ENCODE measurements around the gene C21orf58.

The C21orf58 gene

DNA sequence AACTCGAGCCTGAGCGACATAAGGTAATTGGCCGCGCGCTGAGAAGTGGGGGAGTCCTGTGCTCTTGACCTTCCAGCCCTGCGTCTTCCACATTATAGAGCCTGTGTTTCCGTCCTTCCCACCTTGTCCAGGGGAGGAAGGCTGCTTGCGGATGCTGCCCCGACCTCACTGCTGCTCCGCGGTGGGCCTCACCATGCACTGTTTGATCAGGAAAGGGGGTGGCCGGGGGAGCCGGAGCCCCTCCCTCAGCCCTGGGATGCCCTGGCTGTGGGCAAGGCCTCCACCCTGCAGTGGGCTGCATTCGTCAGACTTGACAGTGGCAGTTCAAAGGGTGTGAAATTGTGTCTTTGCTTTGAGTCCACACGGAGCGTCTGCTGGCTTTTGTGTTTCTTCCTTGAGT lies 30.4 kb upstream of the C21orf58 start:
- DNase-seq, result no peak

DNA sequence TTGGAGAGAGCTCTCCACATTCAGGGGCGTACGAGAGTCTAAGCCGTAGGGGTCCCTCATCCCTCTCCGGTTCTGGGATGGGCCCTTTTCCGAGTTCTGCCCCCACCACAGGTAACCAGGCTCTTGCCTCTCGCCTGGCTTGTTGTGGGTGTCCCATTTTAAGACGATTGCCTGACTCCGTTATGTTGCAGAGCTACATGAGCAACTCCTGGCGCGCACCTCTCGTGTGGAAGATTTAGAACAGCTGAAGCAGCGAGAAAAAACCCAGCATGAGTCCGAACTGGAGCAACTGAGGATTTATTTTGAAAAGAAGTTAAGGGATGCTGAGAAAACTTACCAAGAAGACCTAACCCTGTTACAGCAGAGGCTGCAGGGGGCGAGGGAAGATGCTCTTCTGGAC lies 29.2 kb upstream of the C21orf58 start:
- DNase-seq, result no peak

DNA sequence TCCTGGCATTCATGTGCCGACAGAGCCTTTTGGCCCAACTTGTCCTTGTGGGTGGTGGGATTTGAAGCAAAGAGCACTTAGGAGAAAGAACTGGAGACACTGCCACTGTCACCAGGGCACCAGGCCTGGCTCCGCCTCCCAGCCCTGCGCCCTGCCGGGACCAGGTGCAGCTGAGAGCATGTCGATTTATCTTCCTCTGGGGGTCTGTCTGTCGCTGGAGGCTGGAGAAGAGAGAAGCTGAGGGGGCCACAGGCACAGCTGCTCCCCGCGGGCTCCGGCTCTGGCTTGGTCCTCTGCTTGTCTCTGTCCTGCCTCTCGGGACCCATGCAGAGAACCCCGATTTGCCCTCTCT lies 28.5 kb upstream of the C21orf58 start:
- DNase-seq, result no peak

DNA sequence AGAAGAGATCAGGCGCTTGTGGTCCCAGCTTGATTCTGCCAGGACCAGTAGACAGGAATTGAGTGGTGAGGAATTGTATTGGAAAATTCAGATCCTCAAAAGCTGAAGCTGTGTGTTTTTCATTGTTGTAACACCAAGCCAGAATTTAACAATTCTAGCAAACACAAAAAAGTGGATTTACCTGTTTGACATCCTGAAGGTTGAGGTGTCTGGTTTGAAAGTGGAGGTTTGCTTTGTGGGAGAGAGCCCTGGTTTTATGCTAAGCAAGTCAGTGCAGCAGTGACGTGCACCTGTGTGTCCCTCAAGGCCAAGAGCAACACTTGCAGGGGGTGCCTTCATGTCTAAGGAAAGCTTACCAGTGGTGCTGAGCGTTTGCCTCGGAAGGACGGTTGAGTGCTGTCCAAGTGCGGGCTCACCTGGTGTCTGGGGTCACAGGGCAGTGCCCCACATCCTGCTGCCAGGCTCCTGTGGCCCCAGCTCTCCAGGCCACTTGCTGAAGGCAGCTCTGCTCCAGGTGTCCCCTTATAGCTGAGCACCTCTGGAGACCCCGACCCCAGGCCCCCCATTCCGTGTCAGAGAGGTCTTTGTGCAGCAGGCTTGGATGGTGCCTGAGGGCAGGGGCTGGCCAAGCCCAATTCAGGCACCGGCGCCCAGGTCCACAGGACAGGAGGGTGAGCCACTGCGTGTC lies 27.9 kb upstream of the C21orf58 start:
- no peak for DNase-seq

DNA sequence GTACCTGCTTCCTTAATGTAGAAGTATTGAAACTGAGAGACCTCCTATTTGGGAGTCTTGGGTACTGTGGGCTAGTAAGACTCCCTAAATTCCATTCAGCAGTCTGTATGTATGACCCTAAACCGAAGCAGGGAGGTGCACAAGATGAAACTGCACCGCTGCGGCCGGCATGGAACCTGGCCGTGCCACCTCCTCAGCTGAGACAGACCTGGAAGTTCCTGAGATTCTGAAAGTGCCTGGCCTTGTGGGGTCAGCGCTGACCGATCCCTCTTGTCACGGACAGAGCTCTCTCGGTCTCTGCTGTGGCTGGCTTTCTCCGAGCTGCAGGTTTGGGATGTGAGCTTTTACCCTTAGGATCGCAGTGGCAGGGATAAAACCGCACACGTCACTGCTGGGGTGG lies 27.3 kb upstream of the C21orf58 start:
- DNase-seq, result no peak

- no peak for DNase-seq
These were observed 26.9 kb upstream of the C21orf58 start for GRCh38 chr21:46350571-46350970.

GRCh38 chr21:46349134-46349760 lies 25.6 kb upstream of the C21orf58 start:
- DNase-seq, result no peak

- DNase-seq, result no peak
These were observed 24.2 kb upstream of the C21orf58 start for GRCh38 chr21:46347791-46348381.

GRCh38 chr21:46347203-46347550 lies 23.5 kb upstream of the C21orf58 start:
- DNase-seq, result no peak

DNA sequence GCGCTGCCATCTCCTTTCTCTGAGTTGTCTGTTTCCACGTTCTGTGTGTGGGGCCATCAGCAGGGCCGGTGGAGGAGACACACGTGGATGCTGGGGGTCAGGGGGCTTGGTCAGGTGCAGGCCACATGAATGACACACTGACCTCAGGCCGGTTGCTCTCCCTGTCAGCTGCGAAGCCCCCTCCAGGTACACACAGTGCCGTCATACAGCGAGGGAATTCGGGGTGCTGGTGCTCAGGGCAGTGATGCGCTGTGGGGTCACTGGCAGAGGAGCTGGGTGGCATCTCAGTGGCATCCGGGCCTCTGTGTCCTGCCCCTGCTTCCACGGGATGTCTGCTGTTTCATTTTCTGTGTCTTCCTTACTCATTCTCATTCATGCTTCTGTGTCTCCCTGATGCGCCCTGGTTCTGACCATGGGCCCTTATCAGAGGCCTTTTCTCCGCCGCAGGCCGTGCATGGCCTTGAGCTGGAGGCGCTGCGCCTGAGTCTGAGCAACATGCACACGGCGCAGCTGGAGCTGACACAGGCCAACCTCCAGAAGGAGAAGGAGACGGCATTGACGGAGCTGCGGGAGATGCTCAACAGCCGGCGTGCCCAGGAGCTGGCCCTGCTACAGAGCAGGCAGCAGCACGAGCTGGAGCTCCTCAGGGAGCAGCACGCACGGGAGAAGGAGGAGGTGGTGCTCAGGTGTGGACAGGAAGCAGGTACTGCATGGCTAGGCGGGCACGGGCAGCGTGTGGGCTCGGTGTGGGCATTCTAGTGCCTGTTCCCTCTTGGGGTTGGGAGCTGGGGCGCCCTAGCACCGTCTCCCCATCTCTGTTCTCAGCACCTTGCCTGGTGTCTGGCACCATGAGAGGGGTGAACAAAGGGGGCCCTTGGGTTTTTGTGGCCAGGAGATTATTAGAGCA lies 22.9 kb upstream of the C21orf58 start:
- no peak for DNase-seq

GRCh38 chr21:46345861-46346260 lies 22.2 kb upstream of the C21orf58 start:
- no peak for DNase-seq

DNA sequence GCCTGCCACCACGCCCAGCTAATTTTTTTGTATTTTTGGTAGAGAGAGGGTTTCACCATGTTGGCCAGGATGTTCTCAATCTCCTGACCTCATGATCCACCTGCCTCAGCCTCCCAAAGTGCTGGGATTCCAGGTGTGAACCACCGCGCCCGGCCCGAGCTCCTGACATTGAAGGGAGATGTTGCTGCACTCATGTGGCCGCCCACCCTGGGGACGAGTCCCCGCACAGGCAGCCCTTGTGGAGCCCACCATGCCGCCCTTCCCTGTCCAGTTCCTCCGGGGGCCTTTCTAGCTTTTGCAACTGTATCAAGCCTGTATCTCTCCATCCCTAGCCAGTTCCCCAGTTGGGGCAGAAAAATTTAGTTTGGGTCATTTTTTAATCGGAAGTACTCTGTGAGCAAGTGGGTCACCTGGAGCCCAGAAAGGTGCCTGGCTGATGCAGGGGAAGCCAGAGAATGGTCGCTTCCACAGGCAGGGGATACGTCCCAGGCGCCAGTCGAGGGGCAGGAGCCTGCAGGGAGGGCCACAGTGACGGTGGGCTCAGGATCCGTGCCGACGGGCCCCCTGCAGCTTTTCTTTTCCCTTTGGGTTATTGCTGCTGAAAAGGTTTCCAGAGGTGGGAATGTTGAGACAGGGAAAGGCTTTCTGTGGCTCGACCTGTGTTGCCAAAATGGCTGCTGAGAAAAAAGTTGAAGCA lies 20.7 kb upstream of the C21orf58 start:
- DNase-seq, result no peak

DNA sequence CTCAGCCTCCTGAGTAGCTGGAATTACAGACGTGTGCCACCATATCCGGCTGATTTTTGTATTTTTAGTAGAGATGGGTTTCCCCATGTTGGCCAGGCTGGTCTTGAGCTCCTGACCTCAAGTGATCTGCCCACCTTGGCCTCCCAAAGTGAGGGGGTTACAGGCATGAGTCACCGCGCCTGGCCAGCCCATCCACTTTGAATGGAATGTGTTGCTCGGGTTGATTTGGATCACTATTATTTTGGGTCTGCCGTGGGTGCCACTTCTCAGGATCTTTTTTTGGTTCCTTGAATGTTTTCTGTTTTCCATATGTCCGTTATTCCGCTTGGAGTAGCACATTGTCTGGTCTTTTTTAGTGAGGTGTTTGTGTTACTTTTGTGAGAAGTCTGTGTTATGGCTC lies 17.3 kb upstream of the C21orf58 start:
- DNase-seq, result peak in 3 of 56 donors; percentile 6 to 12 (median 7)

GRCh38 chr21:46336603-46337002 lies 12.9 kb upstream of the C21orf58 start:
- DNase-seq, result no peak

DNA sequence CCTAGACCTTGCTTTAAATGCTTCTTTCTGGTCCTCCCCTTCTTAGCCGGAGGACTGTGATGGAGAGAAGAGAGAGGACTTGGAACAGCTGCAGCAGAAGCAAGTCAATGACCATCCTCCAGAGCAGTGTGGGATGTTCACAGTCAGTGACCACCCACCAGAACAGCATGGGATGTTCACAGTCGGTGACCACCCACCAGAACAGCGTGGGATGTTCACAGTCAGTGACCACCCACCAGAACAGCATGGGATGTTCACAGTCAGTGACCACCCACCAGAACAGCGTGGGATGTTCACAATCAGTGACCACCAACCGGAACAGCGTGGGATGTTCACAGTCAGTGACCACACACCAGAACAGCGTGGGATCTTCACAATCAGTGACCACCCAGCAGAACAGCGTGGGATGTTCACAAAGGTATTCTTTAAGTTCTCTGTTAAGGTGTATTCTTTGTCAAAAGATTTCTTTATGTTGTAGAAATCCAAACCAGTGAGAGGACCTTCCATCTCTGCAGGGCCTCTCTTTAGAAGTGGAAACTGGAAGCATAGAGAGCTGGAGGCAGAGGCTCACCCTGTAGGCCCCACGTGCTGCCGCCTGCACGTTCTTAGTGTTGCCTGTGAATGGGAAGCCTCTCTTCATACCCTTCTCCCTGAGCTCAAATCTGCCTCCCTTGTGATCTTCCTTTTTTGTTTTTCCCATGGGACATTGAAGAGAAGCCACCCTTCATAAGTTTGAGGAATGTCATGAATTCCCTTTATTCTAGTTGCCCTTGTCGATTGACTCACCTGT lies 10.9 kb upstream of the C21orf58 start:
- DNase-seq, result no peak

DNA sequence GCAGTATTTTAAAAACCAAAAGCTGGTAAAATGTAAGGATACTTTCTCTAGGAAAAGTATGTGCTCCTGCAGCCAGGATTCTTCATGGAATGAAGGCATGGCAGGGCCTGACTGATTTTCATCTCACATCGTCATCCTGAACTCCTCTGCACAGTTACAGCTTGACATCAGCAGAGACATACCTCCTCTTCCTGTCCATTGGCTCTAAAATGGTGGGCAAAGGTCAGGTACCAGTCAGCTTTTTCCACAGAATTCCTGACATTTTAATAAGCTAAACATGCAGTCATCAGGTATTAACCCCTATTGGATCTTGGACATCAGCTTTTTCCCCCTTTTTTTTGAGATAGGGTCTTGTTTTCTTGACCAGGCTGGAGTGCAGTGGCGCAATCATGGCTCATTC lies 6.1 kb upstream of the C21orf58 start:
- DNase-seq, result no peak

- no peak for DNase-seq
These were observed 4.5 kb upstream of the C21orf58 start for GRCh38 chr21:46328151-46328550.

- no peak for DNase-seq
These were observed 4.0 kb upstream of the C21orf58 start for GRCh38 chr21:46327711-46328110.

DNA sequence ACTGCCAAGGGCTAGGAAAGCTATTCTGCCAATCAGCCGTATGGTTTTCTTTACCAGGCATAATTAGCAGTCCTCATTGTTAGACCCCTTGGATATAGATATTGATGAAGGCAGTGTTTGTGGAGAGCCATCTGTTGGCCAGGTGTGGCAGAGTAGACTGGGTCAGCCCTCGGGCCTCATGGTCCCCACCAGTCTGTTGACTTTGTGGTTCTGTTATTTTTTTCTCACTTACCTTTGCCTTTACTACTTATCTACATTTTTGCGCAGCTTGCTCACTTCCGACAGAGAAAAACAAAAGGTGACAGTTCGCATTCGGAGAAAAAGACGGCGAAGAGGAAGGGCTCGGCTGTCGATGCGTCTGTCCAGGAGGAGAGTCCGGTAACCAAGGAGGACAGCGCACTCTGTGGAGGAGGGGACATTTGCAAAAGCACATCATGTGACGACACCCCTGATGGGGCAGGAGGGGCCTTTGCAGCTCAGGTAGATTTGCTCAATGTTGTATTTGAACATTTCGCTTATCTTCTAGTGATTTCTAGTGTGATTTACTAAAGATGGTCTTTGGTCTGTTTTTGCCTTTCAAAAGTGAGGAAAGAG lies 2.5 kb upstream of the C21orf58 start:
- DNase-seq, result no peak

Data from amygdala (tissue), 56 donors.